ENCODE data around the gene MAN1C1. TPM values are rescaled to one million over a fixed set of nuclear protein-coding genes. Genes with fewer than 3 reads are reported as not detected.
A peak's percentile ranks its signal among the peaks of the same experiment; 100 is the strongest.

Gene MAN1C1
- total and polyA plus RNA-seq, 3 experiments from 2014 or later, result 2.8 to 5.6 (median 3.6) TPM

- POLR2A ChIA-PET, result no interaction called here
- peak overlapping the region in 1 of 8 donors; percentile 52 for H3K27ac Mint-ChIP-seq
- CTCF ChIA-PET, result interaction anchor here (1.6 kb wide), 1 partner anchor 140 kb away, joined by 4 read pairs; no protein-coding TSS in a partner anchor
- peaks cover 28 to 57% (median 39%) of the 10 kb centered on the region in 3 donors for H3K4me1 Mint-ChIP-seq
- no peak overlapping the region for H3K4me3 Mint-ChIP-seq
- no peaks in the 10 kb centered on the region for H3K27me3 Mint-ChIP-seq
- no peaks in the 10 kb centered on the region for H3K9me3 ChIP-seq (ENCODE audit: low read length)
- H3K9me3 Mint-ChIP-seq, result no peaks in the 10 kb centered on the region
- peaks cover 0 to 13% (median 0%) of the 10 kb centered on the region in 3 donors for H3K36me3 Mint-ChIP-seq
- no peaks in the 10 kb centered on the region for H3K36me3 ChIP-seq (ENCODE audit: insufficient read depth, low read length)
- no peaks in the 10 kb centered on the region for H3K27me3 ChIP-seq (ENCODE audit: insufficient read depth, low read length, poor library complexity, severe bottlenecking)
- H3K27ac ChIP-seq (ENCODE audit: low read depth, low read length), result no peak overlapping the region
- no peak for DNase-seq
- peaks cover 87% of the 10 kb centered on the region for H3K4me1 ChIP-seq (ENCODE audit: insufficient read depth, low read length)
- H3K4me3 ChIP-seq (ENCODE audit: low read length), result no peak overlapping the region
Measured at GRCh38 chr1:25669781-25670567, 53.4 kb downstream of the MAN1C1 start.

GRCh38 chr1:25671929-25672328, 55.3 kb downstream of the MAN1C1 start:
- Mint-ChIP-seq H3K4me3 (no peak overlapping the region), H3K9me3 (no peaks in the 10 kb centered on the region), H3K27ac (no peak overlapping the region), H3K36me3 (peaks cover 0 to 13% (median 0%) of the 10 kb centered on the region in 3 donors), H3K4me1 (peaks cover 46 to 71% (median 55%) of the 10 kb centered on the region in 3 donors), H3K27me3 (no peaks in the 10 kb centered on the region)
- H3K27ac ChIP-seq (ENCODE audit: low read depth, low read length), result no peak overlapping the region
- peaks cover 89% of the 10 kb centered on the region for H3K4me1 ChIP-seq (ENCODE audit: insufficient read depth, low read length)
- no peak overlapping the region for H3K4me3 ChIP-seq (ENCODE audit: low read length)
- ChIA-PET CTCF (no interaction called here), POLR2A (no interaction called here)
- H3K36me3 ChIP-seq (ENCODE audit: insufficient read depth, low read length), result no peaks in the 10 kb centered on the region
- H3K27me3 ChIP-seq (ENCODE audit: insufficient read depth, low read length, poor library complexity, severe bottlenecking), result no peaks in the 10 kb centered on the region
- no peak for DNase-seq
- H3K9me3 ChIP-seq (ENCODE audit: low read length), result no peaks in the 10 kb centered on the region

GRCh38 chr1:25672763-25673409, 56.3 kb downstream of the MAN1C1 start:
- Histone ChIP-seq H3K36me3 (ENCODE audit: insufficient read depth, low read length) (no peaks in the 10 kb centered on the region), H3K4me3 (ENCODE audit: low read length) (no peak overlapping the region), H3K27ac (ENCODE audit: low read depth, low read length) (no peak overlapping the region), H3K9me3 (ENCODE audit: low read length) (no peaks in the 10 kb centered on the region), H3K4me1 (ENCODE audit: insufficient read depth, low read length) (peaks cover 90% of the 10 kb centered on the region), H3K27me3 (ENCODE audit: insufficient read depth, low read length, poor library complexity, severe bottlenecking) (no peaks in the 10 kb centered on the region)
- POLR2A ChIA-PET, result no interaction called here
- peaks cover 0 to 13% (median 0%) of the 10 kb centered on the region in 3 donors for H3K36me3 Mint-ChIP-seq
- CTCF ChIA-PET, result no interaction called here
- peak overlapping the region in 4 of 8 donors; percentile 1 to 69 (median 22) for H3K27ac Mint-ChIP-seq
- peaks cover 54 to 78% (median 64%) of the 10 kb centered on the region in 3 donors for H3K4me1 Mint-ChIP-seq
- DNase-seq, result no peak
- H3K9me3 Mint-ChIP-seq, result no peaks in the 10 kb centered on the region
- no peaks in the 10 kb centered on the region for H3K27me3 Mint-ChIP-seq
- H3K4me3 Mint-ChIP-seq, result no peak overlapping the region

DNA sequence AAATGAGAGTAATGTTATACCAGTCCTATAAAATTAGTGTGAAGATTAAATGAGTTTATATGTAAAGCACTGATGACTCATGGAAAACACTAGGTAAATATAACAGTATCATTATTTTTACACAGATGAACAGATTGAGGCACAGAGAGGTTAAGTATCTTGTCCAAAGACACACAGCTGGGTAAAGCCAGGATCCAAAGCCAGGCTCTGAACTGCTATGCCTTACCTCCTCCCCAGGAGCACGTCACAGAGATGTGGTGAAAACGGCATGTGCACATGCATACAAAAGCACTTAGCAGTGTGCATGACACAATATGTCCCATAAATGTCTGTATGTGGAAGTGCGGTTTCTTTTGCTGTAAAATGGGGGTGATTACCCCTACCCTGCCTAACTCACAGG, 56.9 kb downstream of the MAN1C1 start:
- no peak overlapping the region for H3K4me3 ChIP-seq (ENCODE audit: low read length)
- H3K27ac Mint-ChIP-seq, result no peak overlapping the region
- no peaks in the 10 kb centered on the region for H3K36me3 ChIP-seq (ENCODE audit: insufficient read depth, low read length)
- H3K36me3 Mint-ChIP-seq, result peaks cover 0 to 13% (median 0%) of the 10 kb centered on the region in 3 donors
- H3K9me3 Mint-ChIP-seq, result no peaks in the 10 kb centered on the region
- peaks cover 60 to 78% (median 67%) of the 10 kb centered on the region in 3 donors for H3K4me1 Mint-ChIP-seq
- no peak overlapping the region for H3K27ac ChIP-seq (ENCODE audit: low read depth, low read length)
- H3K4me1 ChIP-seq (ENCODE audit: insufficient read depth, low read length), result peaks cover 91% of the 10 kb centered on the region
- POLR2A ChIA-PET, result no interaction called here
- H3K27me3 ChIP-seq (ENCODE audit: insufficient read depth, low read length, poor library complexity, severe bottlenecking), result no peaks in the 10 kb centered on the region
- no peak overlapping the region for H3K4me3 Mint-ChIP-seq
- DNase-seq, result no peak
- no peaks in the 10 kb centered on the region for H3K27me3 Mint-ChIP-seq
- CTCF ChIA-PET, result no interaction called here
- H3K9me3 ChIP-seq (ENCODE audit: low read length), result no peaks in the 10 kb centered on the region

GRCh38 chr1:25673962-25674806, 57.6 kb downstream of the MAN1C1 start:
- Mint-ChIP-seq H3K4me3 (peak overlapping the region in 4 of 7 donors; percentile 27 to 65 (median 34)), H3K27me3 (peaks cover 0 to 1% of the 10 kb centered on the region in 2 donors), H3K27ac (peak overlapping the region in 7 of 8 donors; percentile 54 to 90 (median 80)), H3K4me1 (peaks cover 63 to 78% (median 67%) of the 10 kb centered on the region in 3 donors), H3K36me3 (peaks cover 0 to 13% (median 2%) of the 10 kb centered on the region in 3 donors), H3K9me3 (no peaks in the 10 kb centered on the region)
- POLR2A ChIA-PET, result no interaction called here
- peaks cover 91% of the 10 kb centered on the region for H3K4me1 ChIP-seq (ENCODE audit: insufficient read depth, low read length)
- no peaks in the 10 kb centered on the region for H3K9me3 ChIP-seq (ENCODE audit: low read length)
- no peaks in the 10 kb centered on the region for H3K36me3 ChIP-seq (ENCODE audit: insufficient read depth, low read length)
- no peaks in the 10 kb centered on the region for H3K27me3 ChIP-seq (ENCODE audit: insufficient read depth, low read length, poor library complexity, severe bottlenecking)
- H3K27ac ChIP-seq (ENCODE audit: low read depth, low read length), result no peak overlapping the region
- DNase-seq, result no peak
- CTCF ChIA-PET, result interaction anchor here (1.0 kb wide), 1 partner anchor 121 kb away, joined by 4 read pairs; no protein-coding TSS in a partner anchor
- H3K4me3 ChIP-seq (ENCODE audit: low read length), result no peak overlapping the region

DNA sequence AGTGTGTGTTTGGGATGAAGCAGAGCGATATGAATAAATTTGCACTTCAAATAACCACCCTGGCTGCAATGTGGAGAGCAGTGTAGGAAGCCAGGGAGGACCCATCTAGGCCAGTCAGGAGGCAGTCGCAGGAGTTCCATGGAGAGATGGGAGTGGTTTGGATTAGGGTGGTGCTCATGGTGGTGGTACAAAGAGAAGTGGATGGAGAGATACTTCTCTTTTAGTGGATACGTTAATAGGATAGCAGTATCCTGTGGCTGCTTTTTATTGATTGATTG, 58.2 kb downstream of the MAN1C1 start:
- Histone ChIP-seq H3K4me1 (ENCODE audit: insufficient read depth, low read length) (peaks cover 87% of the 10 kb centered on the region), H3K9me3 (ENCODE audit: low read length) (no peaks in the 10 kb centered on the region), H3K4me3 (ENCODE audit: low read length) (no peak overlapping the region), H3K36me3 (ENCODE audit: insufficient read depth, low read length) (no peaks in the 10 kb centered on the region), H3K27ac (ENCODE audit: low read depth, low read length) (no peak overlapping the region), H3K27me3 (ENCODE audit: insufficient read depth, low read length, poor library complexity, severe bottlenecking) (no peaks in the 10 kb centered on the region)
- H3K9me3 Mint-ChIP-seq, result no peaks in the 10 kb centered on the region
- peaks cover 0 to 1% of the 10 kb centered on the region in 2 donors for H3K27me3 Mint-ChIP-seq
- ChIA-PET CTCF (interaction anchor here (0.6 to 1.0 kb wide), 2 partner anchors 19 to 121 kb away, joined by 4 read pairs; no protein-coding TSS in a partner anchor), POLR2A (no interaction called here)
- no peak for DNase-seq
- H3K36me3 Mint-ChIP-seq, result peaks cover 0 to 13% (median 2%) of the 10 kb centered on the region in 3 donors
- H3K4me1 Mint-ChIP-seq, result peaks cover 62 to 76% (median 66%) of the 10 kb centered on the region in 3 donors
- peak overlapping the region in 7 of 8 donors; percentile 1 to 90 (median 80) for H3K27ac Mint-ChIP-seq
- H3K4me3 Mint-ChIP-seq, result peak overlapping the region in 3 of 7 donors; percentile 27 to 65 (median 30)

DNA sequence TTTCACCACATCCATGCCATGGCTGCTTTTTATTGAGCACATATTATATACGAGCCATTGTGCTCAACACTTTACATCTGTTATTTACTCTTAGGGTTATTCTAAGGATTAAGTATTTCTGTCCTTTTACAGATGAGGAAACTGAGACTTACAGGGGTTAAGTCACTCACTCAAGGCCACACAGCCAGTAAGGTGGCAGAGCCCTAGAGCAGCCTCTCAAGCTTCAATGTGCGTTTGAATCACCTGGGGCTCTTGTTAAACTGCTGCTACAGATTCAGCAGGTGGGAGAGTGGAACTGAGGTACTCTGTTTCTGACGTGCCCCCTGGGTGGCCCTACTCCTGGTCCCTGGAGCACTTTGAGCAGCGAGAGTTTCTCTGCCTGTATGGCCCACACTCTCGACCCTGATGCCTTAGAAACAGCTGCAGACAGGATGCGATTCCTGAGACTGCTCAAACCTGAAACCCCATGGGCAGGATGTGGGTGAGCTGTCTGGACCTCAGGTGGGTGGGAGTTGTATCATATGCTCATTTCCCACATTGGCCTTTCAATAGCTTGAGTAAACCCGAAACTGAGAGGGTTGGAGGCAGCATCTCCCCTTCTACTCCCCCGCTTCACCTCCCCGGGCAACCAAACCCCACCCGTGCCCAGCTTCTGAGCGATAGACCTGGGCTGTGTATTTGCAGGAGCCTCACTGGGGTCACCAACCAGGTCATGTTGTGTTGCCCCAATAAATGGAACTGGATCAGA, 59.3 kb downstream of the MAN1C1 start:
- no peaks in the 10 kb centered on the region for H3K36me3 ChIP-seq (ENCODE audit: insufficient read depth, low read length)
- peaks cover 0 to 11% (median 6%) of the 10 kb centered on the region in 3 donors for H3K36me3 Mint-ChIP-seq
- no peaks in the 10 kb centered on the region for H3K9me3 ChIP-seq (ENCODE audit: low read length)
- H3K27ac Mint-ChIP-seq, result peak overlapping the region; percentile 55 to 96 (median 85)
- H3K4me1 ChIP-seq (ENCODE audit: insufficient read depth, low read length), result peaks cover 76% of the 10 kb centered on the region
- CTCF ChIA-PET, result interaction anchor here (0.6 to 2.5 kb wide), 10 partner anchors 16 to 127 kb away, joined by 3 to 10 read pairs (median 4); no protein-coding TSS in a partner anchor
- POLR2A ChIA-PET, result interaction anchor here (0.5 to 1.5 kb wide), 5 partner anchors 57 to 876 kb away, joined by 3 to 8 read pairs (median 6); partner anchors contain the start of gene MAN1C1
- H3K27me3 ChIP-seq (ENCODE audit: insufficient read depth, low read length, poor library complexity, severe bottlenecking), result no peaks in the 10 kb centered on the region
- H3K4me1 Mint-ChIP-seq, result peaks cover 62 to 80% (median 69%) of the 10 kb centered on the region in 3 donors
- H3K27me3 Mint-ChIP-seq, result peaks cover 0 to 1% of the 10 kb centered on the region in 2 donors
- no peak overlapping the region for H3K27ac ChIP-seq (ENCODE audit: low read depth, low read length)
- peak; percentile 50 to 91 (median 80) for DNase-seq
- H3K4me3 ChIP-seq (ENCODE audit: low read length), result peak overlapping the region; percentile 50
- H3K4me3 Mint-ChIP-seq, result peak overlapping the region; percentile 58 to 89 (median 82)
- H3K9me3 Mint-ChIP-seq, result no peaks in the 10 kb centered on the region
